B cell (primary cell): ENCODE results near the gene NDUFS6. TPM values are rescaled to one million over a fixed set of nuclear protein-coding genes. Genes with fewer than 3 reads are reported as not detected.

Experiments
- ATAC-seq: fragments of 200-7000 bp; cut with Tn5 transposase; one replicate; pipeline ENCODE4 v1.10.0; 2021; ENCODE audit warnings: low read depth, mild to moderate bottlenecking, moderate number of reproducible peaks, moderate library complexity
- CTCF ChIA-PET: fragments of 350-600 bp; sonication (Branson Sonifier 250); formaldehyde crosslinking; loops from one replicate; lab custom pipeline; 2021; ENCODE audit warnings: antibody characterized with exemption, inconsistent platforms; lab: Charles Lee
- POLR2A ChIA-PET: fragments of 350-600 bp; sonication (Branson Sonifier 250); formaldehyde crosslinking; loops from one replicate; lab custom pipeline; 2021; ENCODE audit warnings: antibody characterized with exemption; lab: Charles Lee
- DNase-seq: peaks from one replicate; pipeline ENCODE4 v3.0.0; 2013
- H2AFZ ChIP-seq: 2 replicates; pipeline ENCODE4 v1.6.1; 2012; ENCODE audit warnings: mild to moderate bottlenecking, low read depth, low read length; ENCODE audit not compliant: insufficient read depth, poor library complexity, severe bottlenecking
- H3K27ac ChIP-seq, 2 donors: 1 replicate in 1 of 2; 2 replicates in 1 of 2; pipeline ENCODE4 v1.5.1; 2012 to 2013; ENCODE audit warnings: low read length in 2 of 2, mild to moderate bottlenecking in 2 of 2, moderate library complexity in 1 of 2
- H3K27me3 ChIP-seq, 4 experiments: fragments of 200-600 bp in 1 of 4; sonication (generic) in 1 of 4; replicated peaks in 1 of 4; 1 replicate in 2 of 4; 2 replicates in 2 of 4; pipeline versions ENCODE4 v1.6.1 to v1.7.0; 2013 to 2016; ENCODE audit warnings: low read length in 3 of 4, mild to moderate bottlenecking in 2 of 4, mixed read lengths in 1 of 4, moderate library complexity in 1 of 4; ENCODE audit not compliant: insufficient read depth in 4 of 4, control insufficient read depth in 3 of 4; ENCODE audit errors: control extremely low read depth in 1 of 4
- H3K36me3 ChIP-seq, 2 experiments: replicated peaks in 1 of 2; 1 replicate in 1 of 2; 2 replicates in 1 of 2; pipeline versions ENCODE4 v1.6.1 to v1.7.1; 2013; ENCODE audit warnings: low read length in 1 of 2; ENCODE audit not compliant: insufficient read depth in 2 of 2, control insufficient read depth in 1 of 2; ENCODE audit errors: control extremely low read depth in 1 of 2, extremely low read depth in 1 of 2
- H3K4me1 ChIP-seq, 2 donors: fragments of 200-600 bp in 1 of 2; sonication (generic) in 1 of 2; 1 replicate in 1 of 2; 2 replicates in 1 of 2; pipeline versions ENCODE4 v1.5.1 to v1.6.1; 2013 to 2017; ENCODE audit warnings: low read length in 2 of 2; ENCODE audit not compliant: control insufficient read depth in 2 of 2, insufficient read depth in 2 of 2
- H3K4me2 ChIP-seq: replicated peaks from 2 replicates; pipeline ENCODE3; 2012; ENCODE audit warnings: mild to moderate bottlenecking, low read depth, low read length; ENCODE audit not compliant: poor library complexity, severe bottlenecking
- H3K4me3 ChIP-seq, 5 experiments: fragments of 200-600 bp in 1 of 5; sonication (generic) in 1 of 5; 1 replicate in 3 of 5; 2 replicates in 2 of 5; pipeline versions ENCODE4 v1.5.1 to v1.7.0; 2011 to 2016; ENCODE audit warnings: low read length in 4 of 5, mild to moderate bottlenecking in 4 of 5, low read depth in 2 of 5, control low read depth in 1 of 5, moderate library complexity in 1 of 5; ENCODE audit not compliant: insufficient read depth in 1 of 5; ENCODE audit errors: control extremely low read depth in 1 of 5, extremely low read depth in 1 of 5
- H3K79me2 ChIP-seq: fragments of 200-600 bp; sonication (generic); one replicate; pipeline ENCODE4 v1.6.0; 2016; ENCODE audit warnings: low read length; ENCODE audit not compliant: control insufficient read depth, insufficient read depth
- H3K9ac ChIP-seq: fragments of 200-600 bp; sonication (generic); 2 replicates; pipeline ENCODE4 v1.6.1; 2017; ENCODE audit warnings: mild to moderate bottlenecking, low read length, moderate library complexity
- H3K9me3 ChIP-seq, 3 donors: one replicate each; pipeline versions ENCODE4 v1.6.1 to v1.7.1; 2013; ENCODE audit warnings: low read length in 2 of 3; ENCODE audit not compliant: control insufficient read depth in 2 of 3, insufficient read depth in 1 of 3; ENCODE audit errors: control extremely low read depth in 1 of 3
- H4K20me1 ChIP-seq: 2 replicates; pipeline ENCODE4 v1.6.0; 2012; ENCODE audit warnings: mild to moderate bottlenecking, low read length; ENCODE audit not compliant: insufficient read depth, control insufficient read depth, poor library complexity, severe bottlenecking
- H3K27ac Mint-ChIP-seq: one replicate; pipeline ENCODE4 v1.8.0; 2021; ENCODE audit warnings: mixed read lengths
- H3K27me3 Mint-ChIP-seq: one replicate; pipeline ENCODE4 v1.8.0; 2021; ENCODE audit warnings: mixed read lengths
- H3K4me1 Mint-ChIP-seq: one replicate; pipeline ENCODE4 v1.8.0; 2021; ENCODE audit warnings: mixed read lengths
- H3K4me3 Mint-ChIP-seq: one replicate; pipeline ENCODE4 v1.8.0; 2021; ENCODE audit warnings: mixed read lengths
- H3K9me3 Mint-ChIP-seq: one replicate; pipeline ENCODE4 v1.8.0; 2022; ENCODE audit warnings: mixed read lengths; ENCODE audit not compliant: insufficient read depth
- CTCF ChIP-seq: fragments of 200-600 bp; IDR thresholded peaks from one replicate; pipeline ENCODE4 v1.8.0; 2022; ENCODE audit warnings: antibody characterized with exemption, mild to moderate bottlenecking
- EZH2 ChIP-seq: IDR thresholded peaks from 2 replicates; pipeline ENCODE4 v1.6.1; 2012; ENCODE audit warnings: borderline replicate concordance, low read depth, mild to moderate bottlenecking, moderate library complexity, low read length; ENCODE audit not compliant: insufficient read depth, poor library complexity, severe bottlenecking
- WGBS: methylation state at CpG from one replicate; pipeline ENCODE4 v1.1.5; 2013; ENCODE audit warnings: missing lambda C conversion rate; ENCODE audit not compliant: insufficient coverage; 5-methylcytosine and 5-hydroxymethylcytosine counted together
- intact Hi-C: fragments of 100-400 bp; cut with micrococcal nuclease; formaldehyde crosslinking; loops from one replicate; pipeline ENCODE4 v1.10.0; 2022
- polyA plus RNA-seq: library from polyadenylated mRNA; depleted of rRNA; stranded (reverse); fragments of >200 nt; gene quantifications from 2 replicates; pipeline ENCODE4 v1.2.3, GENCODE V29; 2012
- total RNA-seq, 2 donors: library from RNA; stranded (reverse); fragments of 120-200 nt in 1 of 2; gene quantifications; 1 replicate in 1 of 2; 2 replicates in 1 of 2; pipeline versions ENCODE4 v1.2.3 to v1.2.4, GENCODE V29; 2013 to 2022

Gene NDUFS6
- total and polyA plus RNA-seq, 2 donors (not counting 1 experiment from before 2014, with no cell fraction given): 16.9 to 18.0 TPM

DNA sequence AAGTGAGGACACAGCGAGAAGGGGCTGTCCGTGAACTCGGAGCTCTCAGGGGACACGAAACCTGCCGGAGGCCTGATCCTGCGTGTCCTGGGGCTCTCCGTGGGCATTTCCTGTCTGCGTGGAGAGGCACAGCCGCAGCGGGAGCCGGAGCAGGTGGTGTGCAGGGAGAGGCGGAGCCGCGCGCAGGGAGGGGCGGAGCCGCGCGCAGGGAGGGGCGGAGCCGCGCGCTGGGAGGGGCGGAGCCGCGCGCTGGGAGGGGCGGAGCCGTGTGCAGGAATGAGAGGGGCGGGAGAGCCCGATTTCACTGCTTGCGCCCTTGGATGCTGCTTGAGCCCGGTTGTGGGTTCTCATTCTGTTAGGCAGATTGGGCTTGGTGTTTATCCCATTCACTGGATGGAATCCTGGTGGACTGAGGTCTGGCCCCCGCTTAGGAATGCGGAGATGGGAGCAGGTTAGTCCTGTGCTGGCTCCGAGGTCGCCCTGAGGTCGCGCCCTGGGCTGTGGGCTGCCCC is 26.7 kb downstream of the NDUFS6 start:
- no peak for DNase-seq
- no peaks in the 10 kb centered on the region for H3K4me1 ChIP-seq
- intact Hi-C loops: no loop called here
- WGBS: 73% methylated on average over 23 of the region's 39 CpGs
- CTCF ChIA-PET: no interaction called here
- H3K27me3 Mint-ChIP-seq: no peaks in the 10 kb centered on the region
- H4K20me1 ChIP-seq: no peaks in the 10 kb centered on the region
- TF ChIP-seq EZH2 (no peak), CTCF (no peak)
- ATAC-seq: no peak
- no peak overlapping the region for H3K4me3 Mint-ChIP-seq
- H3K27ac Mint-ChIP-seq: no peak overlapping the region
- H3K4me1 Mint-ChIP-seq: no peaks in the 10 kb centered on the region
- H3K9me3 Mint-ChIP-seq: no peaks in the 10 kb centered on the region
- peak overlapping the region; percentile 29 for H3K4me2 ChIP-seq
- H3K27ac ChIP-seq: no peak overlapping the region
- no peaks in the 10 kb centered on the region for H3K27me3 ChIP-seq
- POLR2A ChIA-PET: no interaction called here
- no peaks in the 10 kb centered on the region for H3K36me3 ChIP-seq
- H3K79me2 ChIP-seq: no peaks in the 10 kb centered on the region
- H2AFZ ChIP-seq: no peak overlapping the region
- peaks cover 0 to 5% (median 0%) of the 10 kb centered on the region in 3 donors for H3K9me3 ChIP-seq
- no peak overlapping the region for H3K9ac ChIP-seq
- H3K4me3 ChIP-seq: no peak overlapping the region

DNA sequence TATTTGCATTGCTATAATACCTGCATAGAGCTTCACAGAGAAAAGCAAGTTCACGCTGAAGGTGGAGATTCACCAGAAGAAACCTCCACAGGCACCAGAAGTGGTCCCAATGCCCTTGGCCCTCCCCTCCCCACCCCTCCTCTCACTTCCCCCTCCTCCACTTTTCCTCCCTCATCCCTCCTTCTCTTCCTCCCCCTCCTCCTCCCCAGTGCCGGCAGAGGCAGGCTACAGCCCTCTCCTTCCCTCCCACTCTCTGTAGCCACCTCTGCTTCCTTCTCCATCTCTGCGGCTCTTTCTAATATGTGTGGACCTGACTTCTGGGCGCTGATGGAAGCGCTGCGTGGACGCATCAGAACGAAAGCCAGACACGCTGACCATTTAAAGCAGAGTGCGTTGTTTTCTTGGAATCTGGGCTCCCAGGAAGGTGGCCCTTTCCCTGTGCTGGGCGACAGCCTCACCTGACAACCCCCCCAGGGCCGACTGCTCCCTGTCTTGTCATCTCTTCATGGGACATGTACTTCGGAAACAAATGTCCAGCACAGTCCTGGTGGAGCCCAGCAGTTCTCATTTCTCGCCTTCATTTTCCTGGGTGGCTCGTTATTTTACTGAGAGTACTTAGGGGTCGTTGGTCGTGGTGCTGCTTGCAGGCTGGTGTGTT is 29.5 kb downstream of the NDUFS6 start:
- ATAC-seq: no peak
- POLR2A ChIA-PET: no interaction called here
- Histone ChIP-seq H3K36me3 (no peaks in the 10 kb centered on the region), H3K4me2 (no peak overlapping the region), H3K9me3 (peaks cover 0 to 5% (median 0%) of the 10 kb centered on the region in 3 donors), H3K27ac (no peak overlapping the region), H3K4me3 (no peak overlapping the region), H3K79me2 (no peaks in the 10 kb centered on the region), H3K9ac (no peak overlapping the region), H2AFZ (no peak overlapping the region), H3K4me1 (no peaks in the 10 kb centered on the region), H4K20me1 (no peaks in the 10 kb centered on the region), H3K27me3 (no peaks in the 10 kb centered on the region)
- H3K9me3 Mint-ChIP-seq: no peaks in the 10 kb centered on the region
- 88% methylated on average over 16 of the region's 17 CpGs for WGBS
- no peak overlapping the region for H3K4me3 Mint-ChIP-seq
- H3K27ac Mint-ChIP-seq: no peak overlapping the region
- intact Hi-C loops: no loop called here
- no peaks in the 10 kb centered on the region for H3K4me1 Mint-ChIP-seq
- TF ChIP-seq EZH2 (no peak), CTCF (no peak)
- CTCF ChIA-PET: no interaction called here
- no peak for DNase-seq
- peaks cover 5% of the 10 kb centered on the region for H3K27me3 Mint-ChIP-seq
